GM12875 (cell line): ENCODE results near the gene GPR31.
"Not testable (repeated sequence)": the region's sequence is repeated elsewhere in the genome, so short reads cannot be mapped to it uniquely, and the experiment has no call there.

ENCODE experiments used
- H3K4me3 ChIP-seq: one replicate; pipeline ENCODE4 v1.5.1; 2011; ENCODE audit warnings: low read depth, low read length, control low read depth
- TF ChIP-seq, protein P1 (sequence below): IDR thresholded peaks from 2 replicates; pipeline ENCODE4 v1.5.1; 2011; ENCODE audit warnings: low read depth, mild to moderate bottlenecking, control low read depth, inconsistent platforms, low read length, moderate library complexity, borderline replicate concordance; ENCODE audit not compliant: insufficient read depth

Gene GPR31, protein sequence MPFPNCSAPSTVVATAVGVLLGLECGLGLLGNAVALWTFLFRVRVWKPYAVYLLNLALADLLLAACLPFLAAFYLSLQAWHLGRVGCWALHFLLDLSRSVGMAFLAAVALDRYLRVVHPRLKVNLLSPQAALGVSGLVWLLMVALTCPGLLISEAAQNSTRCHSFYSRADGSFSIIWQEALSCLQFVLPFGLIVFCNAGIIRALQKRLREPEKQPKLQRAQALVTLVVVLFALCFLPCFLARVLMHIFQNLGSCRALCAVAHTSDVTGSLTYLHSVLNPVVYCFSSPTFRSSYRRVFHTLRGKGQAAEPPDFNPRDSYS

DNA sequence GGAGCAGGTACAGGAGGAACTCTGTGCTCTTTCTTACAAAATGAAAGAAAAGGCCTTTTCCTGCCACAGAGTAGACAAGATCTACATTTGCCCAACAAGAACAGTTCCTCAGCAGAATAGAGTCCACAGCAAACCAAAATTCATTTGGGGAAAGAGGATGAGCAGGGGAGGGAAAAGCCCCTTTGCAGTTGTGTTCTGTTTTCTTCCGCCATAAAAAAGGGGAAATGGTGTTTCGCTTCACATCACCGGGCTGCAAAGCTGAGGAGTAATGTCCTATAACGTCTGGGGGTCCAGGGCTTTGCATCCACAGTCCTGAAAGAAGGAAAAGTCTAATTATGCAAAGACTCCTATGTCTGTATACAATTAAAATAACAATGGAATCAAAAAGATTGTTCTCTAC, at the start of gene GPR31:
Gene GPR31 (minus strand): TSS at position 118 of the 400 bp plus-strand sequence. CDS start 149 bp downstream, outside the sequence.
- TF ChIP-seq, protein P1, sequence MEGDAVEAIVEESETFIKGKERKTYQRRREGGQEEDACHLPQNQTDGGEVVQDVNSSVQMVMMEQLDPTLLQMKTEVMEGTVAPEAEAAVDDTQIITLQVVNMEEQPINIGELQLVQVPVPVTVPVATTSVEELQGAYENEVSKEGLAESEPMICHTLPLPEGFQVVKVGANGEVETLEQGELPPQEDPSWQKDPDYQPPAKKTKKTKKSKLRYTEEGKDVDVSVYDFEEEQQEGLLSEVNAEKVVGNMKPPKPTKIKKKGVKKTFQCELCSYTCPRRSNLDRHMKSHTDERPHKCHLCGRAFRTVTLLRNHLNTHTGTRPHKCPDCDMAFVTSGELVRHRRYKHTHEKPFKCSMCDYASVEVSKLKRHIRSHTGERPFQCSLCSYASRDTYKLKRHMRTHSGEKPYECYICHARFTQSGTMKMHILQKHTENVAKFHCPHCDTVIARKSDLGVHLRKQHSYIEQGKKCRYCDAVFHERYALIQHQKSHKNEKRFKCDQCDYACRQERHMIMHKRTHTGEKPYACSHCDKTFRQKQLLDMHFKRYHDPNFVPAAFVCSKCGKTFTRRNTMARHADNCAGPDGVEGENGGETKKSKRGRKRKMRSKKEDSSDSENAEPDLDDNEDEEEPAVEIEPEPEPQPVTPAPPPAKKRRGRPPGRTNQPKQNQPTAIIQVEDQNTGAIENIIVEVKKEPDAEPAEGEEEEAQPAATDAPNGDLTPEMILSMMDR, result no peak
- H3K4me3 ChIP-seq, result no peak within 1 kb of the TSS

DNA sequence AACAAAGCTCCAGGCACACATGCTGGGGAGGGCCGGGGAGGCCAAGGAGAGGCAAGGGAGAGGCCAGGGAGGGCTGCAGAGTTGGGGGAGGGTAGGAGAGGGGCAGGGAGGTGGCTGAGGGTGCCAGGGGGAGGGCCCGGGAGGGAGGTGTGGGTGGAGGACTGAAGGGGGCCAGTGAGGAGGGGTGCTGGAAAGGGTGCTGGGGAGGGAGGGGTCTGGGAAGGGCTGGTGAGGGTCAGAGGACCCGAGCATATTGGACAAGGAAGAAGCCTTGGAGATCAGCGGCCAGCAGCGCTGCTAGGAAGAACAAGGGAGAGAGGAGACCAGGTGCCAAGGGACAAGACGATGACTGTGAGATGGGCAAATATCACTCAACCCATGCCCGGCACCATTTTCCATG, 49.7 kb upstream of the GPR31 start:
- TF ChIP-seq, protein P1, result no peak
- no peak overlapping the region for H3K4me3 ChIP-seq

DNA sequence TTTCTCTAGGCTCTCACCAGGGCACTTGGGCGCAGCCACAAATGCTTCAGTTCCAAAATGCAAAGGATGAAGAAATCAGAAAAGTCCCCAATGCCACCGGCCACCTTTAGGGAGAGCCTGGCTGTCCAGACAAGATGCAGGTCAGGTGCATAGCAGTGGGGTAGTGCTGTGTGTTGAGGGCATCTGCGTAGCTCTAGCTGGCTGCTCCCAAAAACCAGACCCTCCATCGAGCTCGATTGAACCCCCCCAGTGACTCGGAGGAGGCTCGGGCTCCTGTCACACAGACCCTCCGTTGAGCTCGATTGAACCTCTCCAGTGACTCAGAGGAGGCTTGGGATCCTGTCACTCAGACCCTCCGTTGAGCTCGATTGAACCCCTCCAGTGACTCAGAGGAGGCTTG, 47.5 kb upstream of the GPR31 start:
- not testable (repeated sequence) for H3K4me3 ChIP-seq

DNA sequence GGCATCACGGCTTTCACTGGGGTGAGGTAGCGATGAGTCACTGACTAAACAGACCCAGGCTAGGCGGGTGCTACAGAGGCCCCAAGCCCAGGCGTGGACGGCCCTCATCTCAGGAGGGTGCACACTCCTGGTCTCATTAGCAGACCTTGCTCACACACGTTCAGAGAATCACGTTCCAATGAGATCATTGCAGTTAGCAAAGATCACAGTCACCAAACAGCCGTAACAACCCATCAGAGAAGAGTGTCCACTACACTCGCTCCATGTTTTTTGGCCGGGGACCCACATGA, 46.2 kb upstream of the GPR31 start:
- H3K4me3 ChIP-seq, result not testable (repeated sequence)

DNA sequence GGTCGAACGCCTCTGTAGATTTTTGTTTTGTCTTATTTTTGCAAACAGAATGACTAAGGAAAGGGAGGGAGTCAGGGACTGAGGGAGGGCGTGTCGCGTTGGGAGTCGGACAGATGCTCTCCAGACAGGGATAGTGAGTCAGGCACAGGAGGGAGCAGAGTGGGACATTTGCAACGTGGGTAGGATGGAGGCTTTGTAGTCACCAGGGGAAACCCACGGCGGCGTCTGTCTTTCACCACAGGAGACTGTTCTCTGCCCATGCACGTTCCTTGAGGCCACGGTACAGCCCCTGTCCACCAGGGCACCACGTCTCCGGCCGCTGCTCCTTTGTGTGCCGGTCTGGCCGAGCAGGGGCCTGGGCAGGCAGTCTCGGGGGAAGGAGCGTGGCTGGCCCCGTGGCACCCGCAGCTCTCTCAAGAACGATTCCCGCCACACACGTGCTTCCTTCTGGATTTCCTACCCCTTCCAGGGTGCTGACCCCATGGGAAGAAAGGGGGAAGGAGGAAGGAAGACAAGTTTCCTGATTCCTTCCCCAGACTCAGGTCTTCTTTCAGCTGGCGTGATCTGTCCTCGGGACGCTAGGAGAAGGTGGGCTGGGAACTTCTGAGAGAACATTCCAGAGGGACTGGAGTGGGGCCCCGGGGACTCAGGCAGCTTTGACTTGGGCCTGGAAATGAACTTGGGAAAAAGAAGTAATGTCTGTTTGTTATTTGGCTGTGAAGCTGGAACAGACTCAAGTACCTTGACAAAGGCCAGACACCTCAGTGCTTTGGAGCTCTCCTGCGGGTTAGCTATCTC, 45.7 kb upstream of the GPR31 start:
- H3K4me3 ChIP-seq, result not testable (repeated sequence)

DNA sequence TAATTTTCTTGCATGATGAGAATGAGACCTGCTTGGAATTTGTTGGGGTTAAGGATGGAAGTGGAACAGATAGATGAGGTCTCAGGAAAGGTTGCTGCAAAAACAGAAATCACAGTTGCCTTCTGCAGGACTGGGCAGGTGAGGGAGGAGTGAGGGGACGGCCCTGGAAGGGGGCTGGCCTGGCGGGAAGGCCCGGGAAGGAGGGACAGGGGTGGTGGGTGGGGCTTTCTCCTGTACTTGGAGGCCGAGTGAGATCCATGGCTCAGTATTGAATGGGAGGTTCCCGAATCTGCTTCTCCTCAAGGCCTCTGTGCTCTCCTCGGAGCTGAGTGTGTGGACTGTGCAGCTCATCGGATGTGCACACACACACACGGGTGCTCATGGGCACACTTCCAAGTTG, 44.8 kb upstream of the GPR31 start:
- H3K4me3 ChIP-seq, result not testable (repeated sequence)

DNA sequence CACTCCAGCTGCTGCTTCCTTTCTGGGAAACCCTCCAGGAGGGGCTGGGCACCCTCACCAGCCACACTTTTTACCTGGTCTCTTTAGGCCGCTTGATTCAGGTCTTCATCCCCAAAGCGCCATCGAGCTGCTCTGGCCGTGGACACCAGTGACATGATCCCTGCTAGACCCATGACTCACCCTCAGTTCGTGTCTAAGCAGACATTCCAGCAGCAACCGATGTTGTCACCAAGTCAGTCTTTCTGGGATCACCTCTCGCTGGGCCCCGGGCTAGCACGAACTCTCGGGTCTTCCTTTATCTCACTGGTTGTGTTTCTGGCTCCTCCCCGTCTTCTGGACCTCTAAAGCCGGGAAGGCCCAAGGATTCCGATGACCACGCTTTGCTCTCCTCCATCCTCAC, 43.0 kb upstream of the GPR31 start:
- no peak overlapping the region for H3K4me3 ChIP-seq
- TF ChIP-seq, protein P1, result no peak

DNA sequence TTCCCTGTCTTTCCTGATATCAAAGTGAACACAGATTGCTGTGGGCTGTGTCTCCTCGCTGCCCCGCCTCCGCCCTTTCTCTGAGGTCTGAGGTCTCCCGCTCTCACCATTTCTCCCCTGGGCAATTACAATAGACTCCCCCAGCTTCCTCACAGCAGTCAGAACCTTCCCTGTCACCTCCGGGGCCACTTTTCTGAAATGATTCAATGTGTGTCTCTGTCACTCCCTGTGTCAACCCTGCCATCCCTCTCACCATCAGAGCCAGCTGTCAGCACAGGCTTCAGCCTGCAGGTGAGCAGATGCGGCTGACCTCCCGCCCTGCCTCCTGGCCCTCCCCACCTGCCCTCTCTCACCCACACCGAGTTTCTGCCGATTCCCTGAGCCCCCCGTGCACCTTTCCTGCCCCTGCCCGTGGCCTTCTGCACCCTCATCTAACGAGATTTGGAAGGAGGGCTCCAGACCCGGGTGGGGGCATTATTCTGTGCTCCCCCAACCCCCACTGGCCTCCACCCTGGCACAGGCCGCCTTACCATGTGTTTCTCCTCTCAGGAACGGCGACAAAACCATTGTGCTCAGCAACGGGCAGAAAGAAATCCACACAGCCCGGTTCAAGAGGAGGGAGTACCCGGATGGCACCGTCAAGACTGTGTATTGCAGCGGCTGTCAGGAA, 38.3 kb upstream of the GPR31 start:
- H3K4me3 ChIP-seq, result not testable (repeated sequence)

DNA sequence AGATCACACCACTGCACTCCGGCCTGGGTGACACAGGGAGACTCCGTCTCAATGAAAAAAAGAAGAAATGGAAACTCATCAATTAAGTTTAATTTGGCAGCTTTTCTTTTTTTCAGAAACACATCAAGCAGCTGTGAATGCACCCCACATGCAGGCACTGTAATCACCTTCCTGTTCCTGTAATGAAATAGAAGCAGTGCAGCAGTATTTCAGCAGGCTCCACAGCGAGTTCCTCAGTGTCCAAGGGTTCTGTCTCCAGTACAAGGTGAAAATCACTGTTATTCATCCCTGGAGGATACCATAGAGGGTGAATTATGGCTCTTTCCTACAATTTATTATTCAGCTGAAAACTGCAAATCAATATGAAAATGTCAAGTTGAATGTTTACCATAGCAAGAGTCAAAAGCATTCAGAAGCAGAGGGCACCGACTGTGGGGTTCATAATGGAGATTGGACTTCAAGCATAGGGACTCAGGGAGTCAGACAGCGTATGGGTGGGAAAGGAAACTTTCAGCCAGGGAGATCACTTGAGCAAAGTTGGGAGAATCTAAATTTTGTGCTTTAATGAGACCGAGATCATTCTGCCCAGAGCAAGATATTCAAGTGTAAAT, 35.8 kb upstream of the GPR31 start:
- not testable (repeated sequence) for H3K4me3 ChIP-seq

DNA sequence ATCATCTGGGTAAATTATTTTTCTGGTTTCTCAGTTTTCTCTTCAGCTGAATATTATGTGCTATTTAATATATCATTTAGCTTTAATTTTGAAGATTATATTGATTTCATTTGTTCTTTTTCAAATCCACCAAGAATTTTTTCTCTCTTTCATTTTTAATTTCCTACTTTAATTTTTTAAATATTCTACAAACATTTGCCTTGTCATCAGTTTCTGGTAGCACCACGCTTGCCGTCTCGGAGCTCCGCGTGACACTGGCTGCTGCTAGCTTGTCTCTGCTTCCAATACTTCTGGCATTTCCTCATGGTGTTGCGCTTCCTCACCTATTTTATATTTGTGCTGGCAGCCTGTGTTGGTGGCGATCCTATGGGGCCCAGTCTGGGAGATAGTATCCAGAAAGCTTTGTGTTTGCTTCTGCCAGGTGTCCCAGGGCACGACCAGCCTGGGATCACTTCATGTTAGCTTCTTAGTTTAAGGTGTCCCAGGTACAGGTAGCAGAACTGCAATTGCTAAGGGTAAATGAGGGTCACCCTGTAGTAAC, 33.3 kb upstream of the GPR31 start:
- not testable (repeated sequence) for H3K4me3 ChIP-seq

DNA sequence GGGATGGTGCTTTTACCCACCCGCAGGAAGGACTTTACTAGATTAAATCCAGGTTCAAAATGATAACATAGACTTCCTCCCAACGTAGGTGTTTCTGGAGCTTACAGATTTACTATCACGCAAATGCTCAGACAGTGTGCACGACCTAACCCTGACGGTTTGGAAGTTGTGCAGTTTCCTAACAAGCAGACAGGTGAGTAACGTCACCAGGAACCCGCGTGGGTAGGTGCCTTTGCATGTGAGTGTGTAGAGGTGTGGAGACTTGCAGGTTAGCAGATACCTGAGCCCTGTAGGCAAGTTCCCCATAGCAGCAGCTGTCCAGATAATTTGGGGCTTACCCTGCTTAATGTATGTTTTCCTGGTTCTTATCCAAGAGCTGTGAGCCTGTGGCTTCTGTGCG, 29.5 kb upstream of the GPR31 start:
- not testable (repeated sequence) for H3K4me3 ChIP-seq

DNA sequence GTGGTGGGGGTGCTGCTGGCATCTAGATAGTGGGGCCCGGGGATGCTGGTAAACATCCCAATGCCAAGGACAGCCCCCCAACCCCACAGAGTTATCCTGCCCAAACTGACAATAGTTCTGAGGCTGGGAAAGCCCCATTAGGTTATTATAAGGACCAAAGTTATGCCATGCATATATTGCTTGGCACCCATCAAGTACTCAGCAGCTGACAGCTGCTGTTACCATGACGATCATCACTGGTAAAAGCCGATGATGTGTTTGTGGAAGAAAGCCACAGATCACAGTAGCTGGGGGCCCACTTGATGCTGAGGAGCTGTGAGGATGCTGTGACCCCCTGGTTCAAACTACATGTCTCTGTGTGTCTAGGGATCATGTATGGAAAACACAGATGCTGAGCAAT, 27.3 kb upstream of the GPR31 start:
- H3K4me3 ChIP-seq, result not testable (repeated sequence)

DNA sequence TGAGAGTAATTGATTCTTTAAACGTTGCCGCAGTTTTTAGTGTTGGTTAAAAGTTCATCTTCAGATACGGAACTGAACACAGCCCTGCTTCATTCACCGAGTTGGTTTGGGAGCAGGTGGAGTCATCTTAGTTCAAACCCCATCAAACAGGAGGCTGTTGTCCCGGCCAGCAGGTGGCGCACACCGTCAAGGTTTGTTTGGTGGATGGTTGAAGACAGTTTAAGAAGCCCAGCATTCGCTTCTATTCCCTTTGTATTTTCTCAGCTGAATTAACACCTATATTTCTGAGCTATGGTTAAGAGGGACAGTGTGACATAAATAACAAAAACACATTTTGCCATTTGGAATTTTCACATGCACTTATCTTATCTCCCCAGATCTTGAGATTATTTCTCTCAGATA, 25.1 kb upstream of the GPR31 start:
- H3K4me3 ChIP-seq, result not testable (repeated sequence)

DNA sequence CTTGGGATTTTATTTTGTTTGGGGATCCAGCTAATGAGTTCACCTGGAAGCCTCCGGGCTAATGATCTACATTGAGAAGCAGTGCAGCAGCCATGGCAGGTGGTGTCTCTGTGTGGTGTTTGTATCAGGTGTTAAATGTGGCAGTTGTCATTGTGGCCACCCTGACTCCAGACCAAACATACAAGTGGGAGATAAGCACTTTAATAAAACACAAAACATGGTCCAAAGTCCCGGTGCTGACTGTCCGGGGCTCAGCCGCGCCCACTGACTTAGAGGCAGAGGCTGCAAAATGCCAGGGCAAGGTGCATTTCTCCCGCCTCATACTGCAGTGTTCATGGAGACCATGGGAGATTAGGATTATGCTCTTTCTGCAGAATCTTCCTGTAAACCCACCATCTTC, 23.6 kb upstream of the GPR31 start:
- H3K4me3 ChIP-seq, result not testable (repeated sequence)

DNA sequence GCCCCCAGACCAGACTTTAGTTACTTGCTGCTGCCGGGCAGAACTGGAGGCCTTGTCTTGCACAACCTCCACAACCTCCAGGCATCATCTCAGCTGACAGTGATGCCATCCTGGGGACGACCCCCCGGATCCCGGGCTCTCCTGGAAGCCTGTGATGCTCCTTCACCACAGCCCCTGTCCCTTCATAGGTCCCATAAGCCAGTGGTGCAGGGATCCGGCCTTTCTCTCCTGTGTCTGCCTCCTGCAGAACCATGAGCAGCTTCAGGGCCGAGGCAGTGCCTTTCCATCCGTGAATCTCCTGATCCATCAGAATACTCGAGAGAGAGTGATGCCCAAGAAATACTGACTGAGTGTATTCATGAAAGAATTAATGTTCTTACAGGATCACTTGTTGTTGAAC, 22.3 kb upstream of the GPR31 start:
- H3K4me3 ChIP-seq, result not testable (repeated sequence)
